Omental fat pad (tissue), 4 donors: ENCODE measurements around the gene PLEKHG2. TPM values are rescaled to one million over a fixed set of nuclear protein-coding genes. Genes with fewer than 3 reads are reported as not detected.

Experiments used
- ATAC-seq: fragments of 150-250 bp; one replicate; pipeline ENCODE4 v1.9.1; 2016; ENCODE audit warnings: mild to moderate bottlenecking, moderate library complexity; ENCODE audit not compliant: low FRiP score
- DNase-seq: peaks from one replicate; pipeline ENCODE4 v3.0.0-alpha.2; 2019; ENCODE audit warnings: low spot score
- CTCF ChIP-seq, 3 donors: fragments of 450-650 bp; IDR thresholded peaks; one replicate each; pipeline ENCODE4 v1.5.1; 2016 to 2017; ENCODE audit warnings: antibody characterized with exemption in 3 of 3, mild to moderate bottlenecking in 3 of 3, moderate library complexity in 2 of 3
- total RNA-seq, 4 donors: library from RNA; depleted of rRNA; stranded (reverse); fragments of >200 nt; gene quantifications; one replicate each; pipeline ENCODE4 v1.1.0, GENCODE V29; 2016

Gene PLEKHG2, protein sequence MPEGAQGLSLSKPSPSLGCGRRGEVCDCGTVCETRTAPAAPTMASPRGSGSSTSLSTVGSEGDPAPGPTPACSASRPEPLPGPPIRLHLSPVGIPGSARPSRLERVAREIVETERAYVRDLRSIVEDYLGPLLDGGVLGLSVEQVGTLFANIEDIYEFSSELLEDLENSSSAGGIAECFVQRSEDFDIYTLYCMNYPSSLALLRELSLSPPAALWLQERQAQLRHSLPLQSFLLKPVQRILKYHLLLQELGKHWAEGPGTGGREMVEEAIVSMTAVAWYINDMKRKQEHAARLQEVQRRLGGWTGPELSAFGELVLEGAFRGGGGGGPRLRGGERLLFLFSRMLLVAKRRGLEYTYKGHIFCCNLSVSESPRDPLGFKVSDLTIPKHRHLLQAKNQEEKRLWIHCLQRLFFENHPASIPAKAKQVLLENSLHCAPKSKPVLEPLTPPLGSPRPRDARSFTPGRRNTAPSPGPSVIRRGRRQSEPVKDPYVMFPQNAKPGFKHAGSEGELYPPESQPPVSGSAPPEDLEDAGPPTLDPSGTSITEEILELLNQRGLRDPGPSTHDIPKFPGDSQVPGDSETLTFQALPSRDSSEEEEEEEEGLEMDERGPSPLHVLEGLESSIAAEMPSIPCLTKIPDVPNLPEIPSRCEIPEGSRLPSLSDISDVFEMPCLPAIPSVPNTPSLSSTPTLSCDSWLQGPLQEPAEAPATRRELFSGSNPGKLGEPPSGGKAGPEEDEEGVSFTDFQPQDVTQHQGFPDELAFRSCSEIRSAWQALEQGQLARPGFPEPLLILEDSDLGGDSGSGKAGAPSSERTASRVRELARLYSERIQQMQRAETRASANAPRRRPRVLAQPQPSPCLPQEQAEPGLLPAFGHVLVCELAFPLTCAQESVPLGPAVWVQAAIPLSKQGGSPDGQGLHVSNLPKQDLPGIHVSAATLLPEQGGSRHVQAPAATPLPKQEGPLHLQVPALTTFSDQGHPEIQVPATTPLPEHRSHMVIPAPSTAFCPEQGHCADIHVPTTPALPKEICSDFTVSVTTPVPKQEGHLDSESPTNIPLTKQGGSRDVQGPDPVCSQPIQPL (N-terminal part only)
- 10 to 100 TPM; 16.5 to 35.3 (median 21.4) TPM for total RNA-seq

DNA sequence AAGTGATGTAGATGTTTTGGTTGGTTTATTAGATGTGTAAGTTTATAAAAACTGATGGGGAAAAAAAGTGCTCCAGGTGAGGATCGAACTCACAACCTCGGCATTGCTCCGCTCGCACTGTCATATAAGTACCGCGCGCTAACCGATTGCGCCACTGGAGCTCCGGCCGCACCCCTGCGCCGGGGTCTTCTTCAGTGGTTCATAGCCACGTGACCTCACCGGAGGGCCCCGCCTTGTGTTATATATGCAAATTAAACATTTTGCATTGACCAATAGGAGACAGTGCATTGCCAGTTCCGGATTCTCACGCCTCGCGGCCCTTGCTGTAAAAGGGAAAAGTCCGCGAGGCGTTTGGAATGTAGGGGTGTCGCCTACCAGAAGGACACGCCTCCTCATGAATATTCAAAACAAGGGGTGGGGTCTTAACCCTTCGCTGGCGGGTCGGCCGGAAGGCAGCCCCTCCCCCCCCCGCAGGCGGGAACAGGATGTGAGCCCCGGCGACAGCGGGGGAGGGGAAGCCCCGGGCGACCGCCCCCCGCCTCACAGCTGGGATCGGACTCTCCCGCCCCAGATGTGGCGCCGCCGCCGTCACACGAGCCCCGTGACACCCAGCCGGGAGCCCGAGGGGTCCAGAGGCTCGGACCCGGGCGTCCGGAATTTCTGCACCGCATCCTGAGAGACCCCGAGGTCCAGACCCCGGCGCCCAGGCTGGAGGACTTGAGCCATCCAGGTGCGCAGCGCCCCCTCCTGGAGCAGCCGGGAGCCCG lies at the start of gene PLEKHG2:
Gene PLEKHG2, plus strand, starts transcription at position 570 of the 767 bp plus-strand sequence. CDS start 1,418 bp downstream, outside the sequence.
- TF ChIP-seq CTCF (IDR thresholded peaks at IDR 0.05): peak in 1 of 3 donors; percentile 81
- DNase-seq (peak; percentile 96), ATAC-seq (peak; percentile 39)

GRCh38 chr19:39362682-39363657 lies 49.5 kb upstream of the PLEKHG2 start:
- no peak for TF ChIP-seq CTCF (IDR thresholded peaks at IDR 0.05)
- DNase-seq: no peak
- ATAC-seq: peak; percentile 82

DNA sequence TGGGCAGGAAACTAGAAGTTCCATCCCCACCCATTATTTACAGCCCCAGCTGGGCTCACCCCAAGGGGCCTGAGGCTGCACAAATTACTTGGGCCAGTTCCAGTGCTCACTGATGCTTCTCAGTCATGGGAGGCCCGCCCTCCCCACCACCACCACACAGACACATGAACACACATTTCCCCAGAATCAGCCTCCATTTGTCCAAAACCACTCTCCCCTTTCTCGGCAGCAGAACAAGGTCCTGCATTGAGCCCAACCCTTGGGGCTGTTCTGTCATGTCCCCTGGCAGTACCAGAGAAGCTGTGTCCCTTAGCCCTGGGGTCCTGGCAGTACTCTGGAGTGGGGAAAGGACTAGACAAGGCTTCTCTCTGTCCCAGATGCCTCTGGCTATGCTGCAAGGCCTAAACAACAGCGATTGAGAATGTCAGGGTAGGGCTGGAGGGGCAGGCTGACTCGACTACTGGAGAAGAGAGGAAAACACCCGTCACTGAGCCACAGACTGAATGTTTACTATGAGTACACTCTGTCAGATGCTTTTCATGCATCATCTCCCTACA lies 48.5 kb upstream of the PLEKHG2 start:
- TF ChIP-seq CTCF (IDR thresholded peaks at IDR 0.05): no peak
- ATAC-seq (peak; percentile 2), DNase-seq (no peak)

DNA sequence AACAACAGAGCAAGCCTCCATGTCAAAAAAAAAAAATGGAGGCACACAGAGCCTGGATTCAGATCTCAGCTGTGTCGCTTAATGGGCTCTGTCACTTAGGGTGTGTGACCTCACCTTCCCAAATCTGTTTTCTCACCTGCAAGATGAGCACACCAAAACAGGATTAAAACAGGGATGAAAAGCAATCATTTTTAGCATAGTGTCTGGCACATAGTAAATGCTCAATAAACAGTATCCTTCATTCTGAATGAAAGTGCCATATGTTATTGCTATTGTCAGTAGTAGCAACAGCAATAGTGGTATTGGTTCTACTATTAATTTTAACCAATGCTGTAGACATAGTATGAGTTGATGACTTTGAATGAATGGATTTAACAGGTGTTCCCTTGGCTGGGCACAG lies 46.9 kb upstream of the PLEKHG2 start:
- ATAC-seq (no peak), DNase-seq (no peak)
- no peak for TF ChIP-seq CTCF (IDR thresholded peaks at IDR 0.05)

GRCh38 chr19:39369200-39369599 lies 43.3 kb upstream of the PLEKHG2 start:
- TF ChIP-seq CTCF (IDR thresholded peaks at IDR 0.05): no peak

More at GRCh38 chr19:39369200-39369599, 43.3 kb upstream of the PLEKHG2 start:
- no peak for ATAC-seq
- DNase-seq: no peak
